Measurements from ENCODE around the gene UBE2G2. TPM values are rescaled to one million over a fixed set of nuclear protein-coding genes. Genes with fewer than 3 reads are reported as not detected.
A peak's percentile ranks its signal among the peaks of the same experiment; 100 is the strongest.

Gene UBE2G2
- total RNA-seq, 1 experiment from 2014 or later, result 159 TPM

DNA sequence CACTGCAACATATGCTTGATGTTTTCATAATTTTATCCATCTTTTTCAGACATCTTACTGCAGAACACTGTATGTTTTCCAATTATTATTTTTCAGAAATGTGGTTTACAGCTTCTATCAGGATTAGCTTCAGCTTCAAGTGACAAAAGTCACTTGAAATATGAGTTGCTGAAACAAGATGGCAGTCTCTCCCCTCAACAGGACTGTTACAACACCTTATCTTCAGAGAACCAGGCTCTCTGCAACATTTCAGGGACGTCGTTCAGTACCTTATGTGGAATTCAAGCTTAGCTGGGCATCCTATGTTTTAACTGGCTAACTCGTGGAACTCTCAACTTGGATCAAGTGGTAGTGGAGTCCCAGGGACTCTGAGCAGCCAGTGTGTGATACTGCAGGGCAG is 2.0 kb upstream of the UBE2G2 start:
- Histone ChIP-seq H3K36me3 (ENCODE audit: low read depth, low read length) (peaks cover 61% of the 10 kb centered on the region), H2AFZ (ENCODE audit: low read length) (no peak overlapping the region), H3K4me1 (ENCODE audit: insufficient read depth, low read length) (peaks cover 22% of the 10 kb centered on the region), H3K9me3 (ENCODE audit: low read length) (no peaks in the 10 kb centered on the region), H4K20me1 (ENCODE audit: low read length) (peaks cover 24% of the 10 kb centered on the region), H3K27ac (ENCODE audit: low read length) (no peak overlapping the region), H3K9me2 (replicated peaks; ENCODE audit: low read length) (no peaks in the 10 kb centered on the region), H3K4me3 (ENCODE audit: low read length) (no peak overlapping the region), H3K79me2 (ENCODE audit: low read length) (peaks cover 71% of the 10 kb centered on the region), H3K4me2 (ENCODE audit: low read length) (no peak overlapping the region), H3F3A (ENCODE audit: low read length, unreplicated experiment) (no peaks in the 10 kb centered on the region), H3K9ac (ENCODE audit: low read length) (no peak overlapping the region), H3K27me3 (ENCODE audit: low read length) (no peaks in the 10 kb centered on the region)
- DNase-seq (no peak), ATAC-seq (no peak)
- CTCF ChIA-PET, result no interaction called here
- TF ChIP-seq, protein P1, sequence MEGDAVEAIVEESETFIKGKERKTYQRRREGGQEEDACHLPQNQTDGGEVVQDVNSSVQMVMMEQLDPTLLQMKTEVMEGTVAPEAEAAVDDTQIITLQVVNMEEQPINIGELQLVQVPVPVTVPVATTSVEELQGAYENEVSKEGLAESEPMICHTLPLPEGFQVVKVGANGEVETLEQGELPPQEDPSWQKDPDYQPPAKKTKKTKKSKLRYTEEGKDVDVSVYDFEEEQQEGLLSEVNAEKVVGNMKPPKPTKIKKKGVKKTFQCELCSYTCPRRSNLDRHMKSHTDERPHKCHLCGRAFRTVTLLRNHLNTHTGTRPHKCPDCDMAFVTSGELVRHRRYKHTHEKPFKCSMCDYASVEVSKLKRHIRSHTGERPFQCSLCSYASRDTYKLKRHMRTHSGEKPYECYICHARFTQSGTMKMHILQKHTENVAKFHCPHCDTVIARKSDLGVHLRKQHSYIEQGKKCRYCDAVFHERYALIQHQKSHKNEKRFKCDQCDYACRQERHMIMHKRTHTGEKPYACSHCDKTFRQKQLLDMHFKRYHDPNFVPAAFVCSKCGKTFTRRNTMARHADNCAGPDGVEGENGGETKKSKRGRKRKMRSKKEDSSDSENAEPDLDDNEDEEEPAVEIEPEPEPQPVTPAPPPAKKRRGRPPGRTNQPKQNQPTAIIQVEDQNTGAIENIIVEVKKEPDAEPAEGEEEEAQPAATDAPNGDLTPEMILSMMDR (conservative IDR thresholded peaks at IDR 0.05; ENCODE audit: low read depth, low read length), result no peak
- TF ChIP-seq EZH2 (IDR thresholded peaks at IDR 0.05; ENCODE audit: low read length, unreplicated experiment), result no peak
- TF ChIP-seq EZH2phosphoT487 (IDR thresholded peaks at IDR 0.05; ENCODE audit: borderline replicate concordance, low read length), result no peak
- no TSS peak for BruUV-seq (replicated peaks)
- intact Hi-C loops (cut with micrococcal nuclease), result loop anchor here (2.0 kb wide), 1 partner anchor 13 kb away; no protein-coding TSS in a partner anchor
- POLR2A ChIA-PET (ENCODE audit: unreplicated experiment), result no interaction called here

DNA sequence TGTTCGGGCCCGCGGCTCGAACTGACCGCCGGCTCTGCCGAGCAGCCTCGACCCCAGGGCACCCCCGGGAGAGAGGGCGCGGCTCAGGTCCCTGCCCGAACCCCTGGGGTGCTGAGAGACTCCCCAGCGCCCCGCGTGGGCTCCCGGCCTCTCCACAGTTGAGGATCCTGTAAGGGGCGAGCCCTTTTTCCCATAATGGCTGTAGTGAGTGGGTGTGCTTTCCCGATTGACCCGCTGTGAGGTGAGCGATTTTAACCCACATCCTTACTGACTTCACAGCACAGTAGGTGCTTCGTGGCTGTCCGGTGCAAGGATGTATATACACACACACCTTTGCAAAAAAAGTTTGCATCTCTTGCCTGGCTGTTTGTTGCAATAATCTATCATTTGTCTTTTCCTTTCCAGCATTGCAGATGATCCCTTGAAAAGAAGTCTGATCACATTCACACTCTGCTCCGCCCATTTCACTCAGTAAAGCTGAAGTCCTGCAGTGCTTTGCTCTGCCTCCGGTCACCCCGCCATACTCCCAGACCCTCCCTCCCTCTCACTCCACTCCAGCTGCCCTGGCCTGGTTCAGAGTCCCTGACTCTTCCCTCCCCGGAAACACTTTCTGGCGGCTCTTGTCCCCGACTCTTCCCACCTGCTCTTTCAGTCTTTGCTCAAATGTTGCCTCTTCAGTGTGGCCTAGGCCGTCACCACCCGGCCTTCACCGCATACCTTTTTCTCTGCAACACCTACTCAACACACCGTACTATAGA is 955 bp upstream of the UBE2G2 start:
- Histone ChIP-seq H3K36me3 (ENCODE audit: low read depth, low read length) (peaks cover 61% of the 10 kb centered on the region), H3F3A (ENCODE audit: low read length, unreplicated experiment) (no peaks in the 10 kb centered on the region), H3K9me2 (replicated peaks; ENCODE audit: low read length) (no peaks in the 10 kb centered on the region), H3K79me2 (ENCODE audit: low read length) (peaks cover 78% of the 10 kb centered on the region), H3K27ac (ENCODE audit: low read length) (peak overlapping the region; percentile 69), H3K4me3 (ENCODE audit: low read length) (peak overlapping the region; percentile 94), H3K4me1 (ENCODE audit: insufficient read depth, low read length) (peaks cover 22% of the 10 kb centered on the region), H3K4me2 (ENCODE audit: low read length) (peak overlapping the region; percentile 97), H3K9me3 (ENCODE audit: low read length) (no peaks in the 10 kb centered on the region), H3K9ac (ENCODE audit: low read length) (peak overlapping the region; percentile 99), H3K27me3 (ENCODE audit: low read length) (no peaks in the 10 kb centered on the region), H4K20me1 (ENCODE audit: low read length) (peaks cover 27% of the 10 kb centered on the region), H2AFZ (ENCODE audit: low read length) (peak overlapping the region; percentile 91)
- ChIA-PET POLR2A (ENCODE audit: unreplicated experiment) (interaction anchor here (1.9 kb wide), 1 partner anchor 15 kb away, joined by 5 read pairs; the partner anchor contains the start of gene SUMO3), CTCF (no interaction called here)
- intact Hi-C loops (cut with micrococcal nuclease), result loop anchor here (2.0 kb wide), 1 partner anchor 14 kb away; no protein-coding TSS in a partner anchor
- no peak for TF ChIP-seq EZH2 (IDR thresholded peaks at IDR 0.05; ENCODE audit: low read length, unreplicated experiment)
- TF ChIP-seq, protein P1 (conservative IDR thresholded peaks at IDR 0.05; ENCODE audit: low read depth, low read length), result no peak
- TF ChIP-seq EZH2phosphoT487 (IDR thresholded peaks at IDR 0.05; ENCODE audit: borderline replicate concordance, low read length), result no peak
- BruUV-seq (replicated peaks), result no TSS peak
- ATAC-seq (peak; percentile 38), DNase-seq (peak; percentile 51)
